SK-N-SH treated with all-trans-retinoic acid at 6 μM for 48 hours (cell line): Measurements from ENCODE around the gene CPT1B.

Experiments used
- CREB5 ChIP-seq: fragments of 250-450 bp; sonication (Bioruptor Pico); IDR thresholded peaks from 2 replicates; pipeline ENCODE4 v1.5.1; 2020; ENCODE audit warnings: low read depth, mild to moderate bottlenecking, moderate library complexity
- ISL1 ChIP-seq: fragments of 250-450 bp; sonication (Bioruptor Pico); IDR thresholded peaks from 2 replicates; pipeline ENCODE4 v2.1.2; 2022; ENCODE audit warnings: mild to moderate bottlenecking, moderate library complexity
- OSR1 ChIP-seq: fragments of 250-450 bp; sonication (Bioruptor Pico); IDR thresholded peaks from 2 replicates; pipeline ENCODE4 v1.8.0; 2022; ENCODE audit warnings: moderate library complexity, mild to moderate bottlenecking, inconsistent platforms
- ZFP30 ChIP-seq: fragments of 450-650 bp; formaldehyde crosslinking; IDR thresholded peaks from 2 replicates; pipeline ENCODE4 v1.5.0; 2022; ENCODE audit warnings: mild to moderate bottlenecking, moderate library complexity

DNA sequence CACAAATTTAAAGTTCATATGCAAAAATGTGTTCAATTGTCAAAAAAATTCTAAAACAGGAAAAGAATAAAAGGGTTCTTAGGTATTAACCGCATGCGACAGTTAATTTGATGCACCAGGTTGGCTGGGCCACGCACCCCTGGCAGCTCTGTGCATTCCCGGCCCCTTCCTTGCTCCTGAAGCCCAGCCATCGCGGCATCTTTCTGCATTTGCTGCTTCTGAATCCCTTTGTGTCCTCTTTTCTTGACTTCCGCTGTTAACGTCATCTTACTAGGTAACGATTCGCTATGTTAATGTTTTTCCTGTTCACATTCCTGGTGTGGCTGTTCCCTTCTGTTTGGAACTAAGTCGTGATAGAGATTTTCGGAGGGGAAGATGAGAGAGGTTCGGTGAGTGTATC is 40.5 kb downstream of the CPT1B start:
- TF ChIP-seq ISL1 (CRISPR knock-in tag) (no peak), OSR1 (CRISPR knock-in tag) (no peak), ZFP30 (CRISPR knock-in tag) (no peak), CREB5 (no peak)
